HG02973 (cell line): ENCODE results near the gene IRF2BP1.

Source experiments
- ATAC-seq: cut with Tn5 transposase; IDR thresholded peaks from one replicate; pipeline ENCODE4 v1.9.1; 2021; ENCODE audit warnings: moderate library complexity; ENCODE audit not compliant: unreplicated experiment

The IRF2BP1 gene

GRCh38 chr19:45885556-45886426 lies at the start of gene IRF2BP1:
TSS of gene IRF2BP1 (minus strand) at chr19:45886141. CDS start at chr19:45885774, 367 bp downstream.
- peak; percentile 43 for ATAC-seq

GRCh38 chr19:45935267-45935666 lies 49.3 kb upstream of the IRF2BP1 start:
- no peak for ATAC-seq

- ATAC-seq, result no peak
Observed at GRCh38 chr19:45934551-45935230, 48.8 kb upstream of the IRF2BP1 start.

GRCh38 chr19:45933759-45934158 lies 47.8 kb upstream of the IRF2BP1 start:
- no peak for ATAC-seq

- ATAC-seq, result no peak
Observed at GRCh38 chr19:45931055-45931454, 45.1 kb upstream of the IRF2BP1 start.

GRCh38 chr19:45929247-45929646 lies 43.3 kb upstream of the IRF2BP1 start:
- ATAC-seq, result no peak

GRCh38 chr19:45927565-45928261 lies 41.8 kb upstream of the IRF2BP1 start:
- no peak for ATAC-seq

GRCh38 chr19:45924891-45925447 lies 39.0 kb upstream of the IRF2BP1 start:
- no peak for ATAC-seq

GRCh38 chr19:45922281-45922680 lies 36.3 kb upstream of the IRF2BP1 start:
- no peak for ATAC-seq

GRCh38 chr19:45920458-45920857 lies 34.5 kb upstream of the IRF2BP1 start:
- ATAC-seq, result no peak

GRCh38 chr19:45919678-45920077 lies 33.7 kb upstream of the IRF2BP1 start:
- no peak for ATAC-seq

- ATAC-seq, result no peak
Observed at GRCh38 chr19:45918721-45919120, 32.8 kb upstream of the IRF2BP1 start.

- no peak for ATAC-seq
Observed at GRCh38 chr19:45917421-45918091, 31.6 kb upstream of the IRF2BP1 start.

GRCh38 chr19:45913874-45914830 lies 28.2 kb upstream of the IRF2BP1 start, which contains the start of gene NANOS2:
TSS of gene NANOS2 (minus strand) at chr19:45914778. CDS start at chr19:45914693, 85 bp downstream.
- ATAC-seq, result no peak

GRCh38 chr19:45911291-45911690 lies 25.4 kb upstream of the IRF2BP1 start:
- ATAC-seq, result no peak

GRCh38 chr19:45908956-45909355 lies 23.0 kb upstream of the IRF2BP1 start:
- no peak for ATAC-seq

- ATAC-seq, result no peak
Observed at GRCh38 chr19:45906221-45906620, 20.3 kb upstream of the IRF2BP1 start.

- ATAC-seq, result no peak
Observed at GRCh38 chr19:45905011-45905410, 19.1 kb upstream of the IRF2BP1 start.
